ENCODE measurements around the gene ANXA10. TPM values are rescaled to one million over a fixed set of nuclear protein-coding genes. Genes with fewer than 3 reads are reported as not detected.
"Not testable (repeated sequence)": the region's sequence is repeated elsewhere in the genome, so short reads cannot be mapped to it uniquely, and the experiment has no call there.

ANXA10 gene
- total and polyA plus RNA-seq, 2 experiments from 2014 or later, result 18.5 to 33.4 TPM

DNA sequence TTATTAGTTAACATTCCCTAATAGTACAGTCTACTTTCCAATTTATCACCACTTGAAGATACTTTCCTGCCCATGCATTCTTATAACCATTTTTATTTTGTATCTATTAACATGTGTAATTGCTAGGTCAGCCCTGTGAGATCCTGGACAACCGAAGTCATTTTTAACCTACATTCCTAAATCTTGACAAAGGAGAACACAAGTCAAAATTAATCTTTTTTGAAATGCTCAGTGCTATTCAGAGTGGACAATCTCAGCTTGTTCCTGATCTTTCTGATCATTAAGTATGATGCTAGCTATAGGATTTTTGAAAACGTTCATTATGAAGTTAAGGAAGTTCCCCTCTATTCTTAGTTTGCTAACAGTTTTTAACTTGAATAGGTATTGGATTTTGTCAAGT lies 37.5 kb downstream of the ANXA10 start:
- WGBS (ENCODE audit: low lambda C conversion rate, missing lambda C conversion rate), result 95% methylated on average over 2 of the region's 2 CpGs
- TF ChIP-seq EZH2phosphoT487 (IDR thresholded peaks at IDR 0.05; ENCODE audit: low read depth, severe bottlenecking, unreplicated experiment), result no peak
- TF ChIP-seq EZH2 (IDR thresholded peaks at IDR 0.05; ENCODE audit: borderline replicate concordance), result no peak
- TF ChIP-seq, protein P1, sequence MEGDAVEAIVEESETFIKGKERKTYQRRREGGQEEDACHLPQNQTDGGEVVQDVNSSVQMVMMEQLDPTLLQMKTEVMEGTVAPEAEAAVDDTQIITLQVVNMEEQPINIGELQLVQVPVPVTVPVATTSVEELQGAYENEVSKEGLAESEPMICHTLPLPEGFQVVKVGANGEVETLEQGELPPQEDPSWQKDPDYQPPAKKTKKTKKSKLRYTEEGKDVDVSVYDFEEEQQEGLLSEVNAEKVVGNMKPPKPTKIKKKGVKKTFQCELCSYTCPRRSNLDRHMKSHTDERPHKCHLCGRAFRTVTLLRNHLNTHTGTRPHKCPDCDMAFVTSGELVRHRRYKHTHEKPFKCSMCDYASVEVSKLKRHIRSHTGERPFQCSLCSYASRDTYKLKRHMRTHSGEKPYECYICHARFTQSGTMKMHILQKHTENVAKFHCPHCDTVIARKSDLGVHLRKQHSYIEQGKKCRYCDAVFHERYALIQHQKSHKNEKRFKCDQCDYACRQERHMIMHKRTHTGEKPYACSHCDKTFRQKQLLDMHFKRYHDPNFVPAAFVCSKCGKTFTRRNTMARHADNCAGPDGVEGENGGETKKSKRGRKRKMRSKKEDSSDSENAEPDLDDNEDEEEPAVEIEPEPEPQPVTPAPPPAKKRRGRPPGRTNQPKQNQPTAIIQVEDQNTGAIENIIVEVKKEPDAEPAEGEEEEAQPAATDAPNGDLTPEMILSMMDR (IDR thresholded peaks at IDR 0.05; ENCODE audit: poor library complexity), result no peak
- H4K20me1 ChIP-seq (ENCODE audit: insufficient read depth, poor library complexity, severe bottlenecking), result no peaks in the 10 kb centered on the region
- DNase-seq (ENCODE audit: low spot score), result no peak
- H3K79me2 ChIP-seq, result no peaks in the 10 kb centered on the region
- no peaks in the 10 kb centered on the region for H3K4me1 ChIP-seq (ENCODE audit: insufficient read depth)
- no peaks in the 10 kb centered on the region for H3K9me3 ChIP-seq (ENCODE audit: low read depth)
- no peak overlapping the region for H3K27ac ChIP-seq
- no peaks in the 10 kb centered on the region for H3K36me3 ChIP-seq (replicated peaks; ENCODE audit: insufficient read depth, low read depth)
- H3K4me2 ChIP-seq, result no peak overlapping the region
- no peak overlapping the region for H3K4me3 ChIP-seq
- H3K9me2 ChIP-seq (replicated peaks; ENCODE audit: insufficient read depth), result no peaks in the 10 kb centered on the region
- no peaks in the 10 kb centered on the region for H3K27me3 ChIP-seq
- H2AFZ ChIP-seq, result no peak overlapping the region

GRCh38 chr4:168131196-168131595 lies 38.9 kb downstream of the ANXA10 start:
- Histone ChIP-seq H3K9me3 (ENCODE audit: low read depth) (no peaks in the 10 kb centered on the region), H3K79me2 (no peaks in the 10 kb centered on the region), H3K9me2 (replicated peaks; ENCODE audit: insufficient read depth) (no peaks in the 10 kb centered on the region), H3K36me3 (replicated peaks; ENCODE audit: insufficient read depth, low read depth) (no peaks in the 10 kb centered on the region), H3K4me3 (no peak overlapping the region), H2AFZ (no peak overlapping the region), H3K4me2 (no peak overlapping the region), H3K4me1 (ENCODE audit: insufficient read depth) (no peaks in the 10 kb centered on the region), H4K20me1 (ENCODE audit: insufficient read depth, poor library complexity, severe bottlenecking) (no peaks in the 10 kb centered on the region), H3K27ac (no peak overlapping the region), H3K27me3 (no peaks in the 10 kb centered on the region)
- no peak for DNase-seq (ENCODE audit: low spot score)
- TF ChIP-seq EZH2 (IDR thresholded peaks at IDR 0.05; ENCODE audit: borderline replicate concordance) (no peak), EZH2phosphoT487 (IDR thresholded peaks at IDR 0.05; ENCODE audit: low read depth, severe bottlenecking, unreplicated experiment) (no peak)
- TF ChIP-seq, protein P1 (IDR thresholded peaks at IDR 0.05; ENCODE audit: poor library complexity), result no peak

DNA sequence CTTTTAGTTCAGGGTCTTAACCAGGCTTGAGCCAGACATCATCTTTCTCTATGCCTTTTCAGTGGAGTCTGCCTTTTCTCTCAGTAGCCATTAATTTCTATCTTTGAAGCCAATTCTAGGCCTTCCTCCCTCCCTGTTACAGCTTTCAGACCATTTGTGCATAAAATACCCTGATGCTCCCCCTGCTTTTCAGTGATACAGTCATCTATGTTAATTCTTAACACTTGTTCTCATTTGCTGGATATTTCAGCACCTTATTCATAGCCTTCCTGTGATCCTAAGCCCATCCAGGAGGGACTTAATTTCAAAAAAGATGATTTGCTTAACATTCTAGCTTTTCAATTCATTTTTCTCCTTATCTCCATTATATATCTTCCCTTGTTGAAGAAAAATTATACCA lies 42.3 kb downstream of the ANXA10 start:
- H3K9me2 ChIP-seq (replicated peaks; ENCODE audit: insufficient read depth), result no peaks in the 10 kb centered on the region
- TF ChIP-seq EZH2phosphoT487 (IDR thresholded peaks at IDR 0.05; ENCODE audit: low read depth, severe bottlenecking, unreplicated experiment), result no peak
- TF ChIP-seq, protein P1 (IDR thresholded peaks at IDR 0.05; ENCODE audit: poor library complexity), result no peak
- no peak for TF ChIP-seq EZH2 (IDR thresholded peaks at IDR 0.05; ENCODE audit: borderline replicate concordance)

DNA sequence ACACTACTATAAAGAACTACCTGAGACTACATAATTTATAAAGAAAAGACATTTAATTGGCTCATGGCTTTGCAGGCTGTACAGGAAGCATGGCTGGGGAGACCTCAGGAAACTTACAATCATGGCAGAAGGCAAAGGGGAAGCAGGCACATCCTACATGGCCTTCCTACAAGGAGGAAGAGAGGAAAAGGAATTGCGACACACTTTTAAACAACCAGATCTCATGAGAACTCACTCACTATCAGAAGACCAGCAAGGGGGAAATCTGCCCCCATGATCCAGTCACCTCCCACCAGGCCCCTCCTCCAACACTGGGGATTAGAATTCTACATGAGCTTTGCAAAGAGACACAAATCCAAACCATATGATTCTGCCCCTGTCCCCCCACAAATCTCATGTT lies 43.5 kb downstream of the ANXA10 start:
- not testable (repeated sequence) for H3K4me3 ChIP-seq; DNase-seq (ENCODE audit: low spot score)
- 93% methylated on average over 1 of the region's 1 CpG for WGBS (ENCODE audit: low lambda C conversion rate, missing lambda C conversion rate)

More for the DNA sequence above, 42.3 kb downstream of the ANXA10 start:
- Histone ChIP-seq H3K4me2 (no peak overlapping the region), H3K4me1 (ENCODE audit: insufficient read depth) (no peaks in the 10 kb centered on the region), H3K79me2 (no peaks in the 10 kb centered on the region), H3K27ac (no peak overlapping the region), H3K9me3 (ENCODE audit: low read depth) (no peaks in the 10 kb centered on the region), H3K27me3 (no peaks in the 10 kb centered on the region), H3K36me3 (replicated peaks; ENCODE audit: insufficient read depth, low read depth) (no peaks in the 10 kb centered on the region), H2AFZ (no peak overlapping the region), H3K4me3 (no peak overlapping the region), H4K20me1 (ENCODE audit: insufficient read depth, poor library complexity, severe bottlenecking) (no peaks in the 10 kb centered on the region)
- DNase-seq (ENCODE audit: low spot score), result no peak

GRCh38 chr4:168137695-168138094 lies 45.4 kb downstream of the ANXA10 start:
- H4K20me1 ChIP-seq (ENCODE audit: insufficient read depth, poor library complexity, severe bottlenecking); H3K9me3 ChIP-seq (ENCODE audit: low read depth); H3K27me3 ChIP-seq; H3K4me1 ChIP-seq (ENCODE audit: insufficient read depth); H3K36me3 ChIP-seq (replicated peaks; ENCODE audit: insufficient read depth, low read depth); H2AFZ ChIP-seq; H3K79me2 ChIP-seq; DNase-seq (ENCODE audit: low spot score); H3K4me3 ChIP-seq; H3K27ac ChIP-seq; H3K4me2 ChIP-seq; H3K9me2 ChIP-seq (replicated peaks; ENCODE audit: insufficient read depth): not testable (repeated sequence)
- WGBS (ENCODE audit: low lambda C conversion rate, missing lambda C conversion rate), result 100% methylated on average over 1 of the region's 2 CpGs

More for the DNA sequence above, 43.5 kb downstream of the ANXA10 start:
- not testable (repeated sequence) for H3K79me2 ChIP-seq; H4K20me1 ChIP-seq (ENCODE audit: insufficient read depth, poor library complexity, severe bottlenecking); H3K9me3 ChIP-seq (ENCODE audit: low read depth); H3K27ac ChIP-seq; H2AFZ ChIP-seq; H3K9me2 ChIP-seq (replicated peaks; ENCODE audit: insufficient read depth); H3K36me3 ChIP-seq (replicated peaks; ENCODE audit: insufficient read depth, low read depth); H3K4me2 ChIP-seq; H3K4me1 ChIP-seq (ENCODE audit: insufficient read depth); H3K27me3 ChIP-seq
